Measurements from ENCODE around the gene BRAF.
"Not testable (repeated sequence)": the region's sequence is repeated elsewhere in the genome, so short reads cannot be mapped to it uniquely, and the experiment has no call there.

The BRAF gene

GRCh38 chr7:140917258-140917657, 7.5 kb downstream of the BRAF start:
- DNase-seq: no peak

GRCh38 chr7:140915935-140916555, 8.7 kb downstream of the BRAF start:
- DNase-seq: no peak

GRCh38 chr7:140914083-140914482, 10.6 kb downstream of the BRAF start:
- DNase-seq: no peak

DNA sequence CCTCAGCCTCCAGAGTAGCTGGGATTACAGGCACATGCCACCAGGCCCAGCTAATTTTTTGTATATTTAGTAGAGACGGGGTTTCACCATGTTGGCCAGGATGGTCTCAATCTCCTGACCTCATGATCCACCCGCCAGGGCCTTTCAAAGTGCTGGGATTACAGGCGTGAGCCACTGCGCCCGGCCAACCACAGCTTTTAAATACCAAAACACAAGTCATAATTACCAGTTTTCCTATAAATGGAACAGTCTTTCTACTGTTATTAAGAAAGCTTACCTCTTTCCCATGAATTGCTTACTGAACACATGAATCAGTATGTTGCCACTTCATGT, 11.2 kb downstream of the BRAF start:
- DNase-seq: not testable (repeated sequence)

DNA sequence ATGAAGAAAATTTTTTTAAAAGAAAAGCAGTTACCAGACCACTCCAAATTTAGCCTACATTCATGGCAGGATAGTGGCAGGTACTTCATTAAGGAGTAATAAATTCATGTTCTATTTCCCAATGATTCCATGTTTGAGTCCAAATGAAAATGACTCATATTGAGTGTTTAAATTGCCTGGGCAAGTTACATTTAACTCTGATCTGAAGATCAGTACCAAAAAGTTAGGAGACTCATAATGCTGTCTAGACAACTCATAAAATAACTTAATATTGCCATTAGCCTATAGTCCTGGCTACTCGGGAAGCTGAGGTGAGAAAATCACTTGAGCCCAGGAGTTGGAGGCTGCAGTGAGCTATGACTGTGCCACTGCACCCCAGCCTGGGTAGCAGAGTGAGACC, 13.0 kb downstream of the BRAF start:
- DNase-seq: no peak

DNA sequence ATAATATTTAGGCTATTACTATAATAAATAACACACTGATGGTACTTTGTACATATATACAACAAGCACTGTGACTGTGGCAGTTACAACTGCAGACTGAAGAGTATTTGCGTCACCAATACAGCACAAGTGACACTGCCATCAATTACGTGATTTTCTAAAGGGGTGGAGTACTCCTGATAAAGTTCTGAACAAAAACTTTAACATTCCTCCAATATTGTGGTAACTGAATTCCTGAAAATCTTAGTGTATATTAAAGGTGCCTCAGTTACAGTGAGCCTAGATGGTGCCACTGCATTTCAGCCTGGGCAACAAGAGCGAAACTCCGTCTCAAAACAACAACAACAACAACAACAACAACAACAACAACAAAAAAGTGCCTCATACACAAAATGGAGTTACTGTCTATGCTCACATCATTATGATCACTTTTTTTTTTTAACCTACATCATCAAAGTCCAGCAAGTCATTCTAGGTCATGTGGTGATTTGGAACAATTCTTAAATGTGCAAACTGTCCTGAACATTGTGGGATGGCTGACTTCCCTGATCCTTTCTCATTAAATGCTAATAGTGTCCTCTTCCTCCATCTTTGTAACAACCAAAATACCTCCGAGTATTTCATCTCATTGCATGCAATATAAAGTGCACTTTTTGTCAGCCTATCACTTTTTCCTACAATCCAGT, 15.1 kb downstream of the BRAF start:
- no peak for DNase-seq

DNA sequence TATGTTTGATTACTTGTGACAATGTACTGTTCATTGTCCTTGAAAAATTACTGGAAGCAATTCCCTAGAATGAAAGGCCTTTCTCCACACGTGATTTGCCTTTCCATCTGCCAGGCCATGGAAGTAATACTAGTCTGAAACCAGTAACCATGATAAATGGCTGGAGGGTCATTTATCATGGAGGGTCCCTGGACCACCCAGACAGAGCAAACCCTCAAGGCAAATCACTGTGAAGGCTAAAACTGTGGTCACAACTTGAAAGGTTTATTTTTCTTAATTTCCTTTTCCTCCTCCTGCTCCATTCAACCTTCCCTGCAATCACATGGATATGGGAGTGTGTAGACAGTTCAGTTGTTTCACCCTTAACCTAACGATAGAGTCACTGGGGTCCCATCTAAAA, 16.4 kb downstream of the BRAF start:
- no peak for DNase-seq

DNA sequence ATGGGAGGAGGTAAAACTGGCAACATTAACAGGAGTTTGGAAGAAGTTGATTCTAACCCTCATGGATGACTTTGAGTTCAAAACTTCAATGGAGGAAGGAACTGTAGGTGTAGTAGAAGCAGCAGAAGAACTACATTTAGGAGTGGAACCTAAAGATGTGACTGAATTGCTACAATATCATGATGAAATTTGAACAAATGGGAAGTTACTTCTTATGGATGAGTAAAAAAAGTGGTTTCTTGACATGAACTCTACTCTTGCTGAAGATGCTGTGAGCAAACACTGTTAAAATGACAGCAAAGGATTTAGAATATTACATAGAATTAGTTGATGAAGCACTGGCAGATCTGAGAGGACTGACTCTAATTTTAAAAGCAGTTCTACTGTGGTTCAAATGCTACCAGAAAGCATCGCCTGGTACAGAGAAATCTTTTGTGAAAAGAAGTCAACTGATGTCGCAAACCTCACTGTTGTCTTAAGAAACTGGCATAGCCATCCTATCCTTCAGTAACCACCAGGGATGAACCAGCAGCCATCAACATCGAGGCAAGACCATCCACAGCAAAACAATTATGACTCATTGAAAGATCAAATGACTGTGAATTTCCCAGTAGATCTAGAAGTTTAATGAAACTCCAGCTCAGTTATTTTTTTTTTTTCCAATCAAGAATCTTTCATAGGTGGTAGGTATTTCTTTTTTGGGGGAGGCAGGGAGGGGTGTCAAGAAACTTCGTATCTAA, 20.8 kb downstream of the BRAF start:
- DNase-seq: no peak

DNA sequence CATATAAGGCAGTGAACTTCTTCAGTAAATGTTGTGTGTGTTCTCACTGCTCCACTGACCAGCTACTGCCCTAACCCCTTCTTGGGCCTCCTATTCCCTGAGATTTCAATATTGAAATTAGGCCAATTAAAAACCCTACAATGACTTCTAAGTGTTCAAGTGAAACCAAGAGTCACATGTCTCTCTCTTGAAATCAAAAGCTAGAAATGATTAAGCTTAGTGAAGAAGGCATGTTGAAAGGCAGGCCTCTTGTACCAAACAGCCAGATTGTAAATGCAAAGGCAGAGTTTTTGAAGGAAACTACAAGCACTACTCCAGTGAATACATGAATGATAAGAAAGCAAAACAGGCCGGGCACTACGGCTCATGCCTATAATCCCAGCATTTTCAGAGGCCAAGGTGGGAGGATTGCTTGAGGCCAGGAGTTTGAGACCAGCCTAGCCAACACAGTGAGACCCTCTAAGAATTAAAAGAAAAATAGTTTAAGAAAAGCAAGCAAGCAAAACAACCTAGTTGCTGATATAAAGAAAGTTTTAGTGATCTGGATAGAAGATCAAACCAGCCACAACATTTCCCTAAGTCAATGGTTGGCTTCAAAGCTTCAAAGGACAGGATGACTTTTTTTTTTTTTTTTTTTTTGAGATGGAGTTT, 22.3 kb downstream of the BRAF start:
- no peak for DNase-seq

GRCh38 chr7:140901941-140902302, 22.8 kb downstream of the BRAF start:
- no peak for DNase-seq

DNA sequence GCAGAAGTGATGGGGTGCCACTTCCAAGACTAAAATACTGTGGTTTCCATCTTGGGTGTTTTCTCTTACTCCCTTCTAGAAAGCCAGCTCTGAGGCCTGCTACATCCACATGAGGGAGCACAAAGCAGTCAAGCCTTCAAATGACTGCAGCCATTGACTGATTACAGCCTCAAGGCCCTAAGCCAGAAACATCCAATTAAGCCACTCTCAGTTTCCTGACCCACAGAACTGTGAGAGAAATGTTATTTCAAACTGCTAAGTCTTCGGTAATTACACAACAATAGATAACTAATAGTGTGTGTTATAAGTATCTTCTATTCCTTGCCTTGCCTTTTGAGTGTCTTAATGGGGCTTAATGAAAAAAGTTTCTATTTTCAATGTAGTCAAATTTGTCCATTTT, 24.8 kb downstream of the BRAF start:
- DNase-seq: no peak

DNA sequence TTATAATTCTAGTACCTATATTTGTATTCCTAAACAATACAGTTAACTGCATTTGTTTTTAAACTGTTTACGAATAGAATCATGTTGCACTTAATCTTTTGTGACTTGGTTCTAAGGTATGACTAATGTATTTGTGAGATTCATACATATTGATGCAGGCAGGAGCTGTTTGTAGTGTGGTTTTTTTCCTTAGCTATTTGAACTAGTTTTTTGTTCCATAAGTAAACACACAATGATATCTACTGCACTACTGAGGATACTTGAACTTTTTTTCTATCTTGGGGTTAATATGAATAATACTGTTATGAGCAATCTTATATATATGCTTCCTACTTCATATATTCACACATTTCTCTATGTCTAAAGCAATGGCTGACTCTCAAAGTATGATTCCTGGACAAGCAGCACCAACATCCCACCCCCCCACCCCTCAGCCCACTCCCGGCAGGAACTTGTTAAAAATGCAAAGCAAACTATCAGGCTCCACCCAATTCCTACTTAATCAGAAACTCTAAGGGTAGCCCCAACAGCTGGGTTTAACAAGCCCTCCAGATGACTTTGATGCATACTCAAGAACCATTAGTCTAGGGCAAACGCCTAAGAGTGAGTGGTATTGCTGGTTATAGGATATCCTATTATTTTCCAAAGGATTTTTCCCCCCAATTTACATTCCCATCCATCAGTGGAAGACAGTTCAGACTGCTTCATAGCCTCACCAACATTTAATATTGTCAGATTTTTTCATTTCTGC, 25.8 kb downstream of the BRAF start:
- DNase-seq: no peak

DNA sequence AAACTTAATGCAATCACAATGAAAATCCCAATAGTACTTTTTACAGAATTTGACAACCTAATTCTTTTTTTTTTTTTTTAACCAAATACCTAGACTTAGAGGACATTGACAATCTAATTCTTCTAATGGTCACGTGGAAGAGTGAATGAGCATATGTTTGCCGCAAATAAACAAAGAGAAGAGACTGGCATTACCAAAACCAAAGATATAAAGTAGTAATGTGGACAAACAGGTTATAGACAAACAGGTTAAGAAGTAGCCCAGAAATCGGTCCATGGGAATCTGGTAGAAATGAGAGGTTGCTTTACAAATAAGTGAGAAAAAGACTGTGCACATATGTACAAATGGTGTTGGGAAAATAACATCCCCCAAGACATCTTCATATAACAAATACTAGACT, 27.7 kb downstream of the BRAF start:
- no peak for DNase-seq

DNA sequence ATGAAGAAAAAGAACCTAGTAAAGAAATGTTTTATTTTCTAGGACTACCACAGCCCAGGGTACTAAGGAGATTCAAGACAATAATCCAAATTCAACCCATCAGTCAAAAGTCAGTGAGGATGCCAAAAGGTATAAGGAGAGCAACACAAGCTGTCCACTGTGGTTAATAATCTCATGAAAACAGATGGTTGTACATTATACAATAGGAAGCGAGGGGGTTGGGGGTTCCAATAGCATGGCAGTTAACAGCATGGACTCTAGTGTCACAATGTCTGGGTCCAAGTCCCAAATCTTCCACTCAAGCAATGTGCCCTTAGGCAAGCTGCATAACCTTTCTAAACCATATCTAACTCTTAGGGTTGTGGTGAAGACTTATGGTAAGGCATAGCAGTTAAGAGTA, 35.1 kb downstream of the BRAF start:
- no peak for DNase-seq

GRCh38 chr7:140889150-140889549, 35.6 kb downstream of the BRAF start:
- no peak for DNase-seq

DNA sequence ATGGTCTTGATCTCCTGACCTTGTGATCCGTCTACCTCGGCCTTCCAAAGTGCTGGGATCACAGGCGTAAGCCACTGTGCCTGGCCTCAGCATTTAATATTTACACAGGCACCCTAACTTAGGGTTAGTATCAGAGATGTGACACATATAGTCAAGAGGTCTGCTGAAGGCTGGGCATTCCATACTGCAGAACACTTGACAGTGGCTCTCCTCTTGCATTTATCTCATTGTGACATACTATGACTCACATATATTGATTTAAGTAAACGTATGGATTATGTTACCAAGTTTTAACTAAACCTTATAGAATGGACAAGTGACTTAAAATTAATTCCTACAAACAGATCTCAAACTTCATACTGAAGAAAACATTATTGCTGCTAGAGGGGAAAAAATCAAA, 36.6 kb downstream of the BRAF start:
- DNase-seq: no peak

GRCh38 chr7:140885735-140886334, 38.9 kb downstream of the BRAF start:
- no peak for DNase-seq

DNA sequence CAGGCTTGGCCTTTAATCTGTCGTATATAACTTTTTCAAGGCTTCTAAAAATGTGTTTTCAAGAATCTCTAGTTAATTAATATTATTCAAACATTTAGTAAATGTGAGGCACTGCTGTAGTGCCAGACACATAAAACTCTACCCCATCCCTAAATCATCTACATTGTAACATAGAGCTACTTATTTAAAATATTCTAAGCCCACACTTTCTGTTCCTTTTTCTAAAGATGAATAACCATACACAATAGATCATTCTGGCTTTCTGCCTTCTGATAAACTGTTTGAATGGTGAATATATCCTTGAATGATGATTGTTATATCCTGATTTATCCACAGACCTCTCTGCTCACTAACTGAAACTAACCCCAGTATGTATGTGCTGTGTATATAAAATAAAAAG, 41.4 kb downstream of the BRAF start:
- no peak for DNase-seq

- not testable (repeated sequence) for DNase-seq
Measured at GRCh38 chr7:140882834-140883233, 41.9 kb downstream of the BRAF start.

DNA sequence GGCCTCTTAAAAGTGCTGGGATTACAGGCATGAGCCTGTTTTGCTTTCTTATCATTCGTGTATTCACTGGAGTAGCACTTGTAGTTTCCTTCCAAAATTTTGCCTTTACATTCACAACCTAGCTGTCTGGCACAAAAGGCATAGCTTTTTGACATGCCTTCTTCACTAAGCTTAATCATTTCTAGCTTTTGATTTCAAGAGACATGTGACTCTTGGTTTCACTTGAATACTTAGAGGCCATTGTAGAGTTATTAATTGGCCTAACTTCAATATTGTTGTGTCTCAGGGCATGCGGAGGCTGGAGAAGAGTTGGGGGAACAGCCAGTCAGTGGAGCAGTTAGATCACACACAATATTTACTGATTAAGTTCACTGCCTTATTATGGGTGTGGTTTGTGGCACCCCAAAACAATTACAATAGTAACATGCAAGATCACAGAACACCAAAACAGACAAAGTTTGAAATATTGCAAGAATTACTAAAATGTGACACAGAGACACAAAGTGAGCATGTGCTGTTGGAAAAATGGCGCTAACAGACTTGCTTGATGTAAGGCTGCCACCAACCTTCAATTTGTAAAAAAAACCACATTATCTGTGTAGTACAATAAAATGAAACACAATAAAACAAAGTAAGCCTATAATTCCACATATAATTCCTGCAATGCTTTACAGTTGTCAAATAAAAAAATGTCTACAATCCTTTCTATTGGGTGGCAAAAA, 43.1 kb downstream of the BRAF start:
- DNase-seq: no peak

DNA sequence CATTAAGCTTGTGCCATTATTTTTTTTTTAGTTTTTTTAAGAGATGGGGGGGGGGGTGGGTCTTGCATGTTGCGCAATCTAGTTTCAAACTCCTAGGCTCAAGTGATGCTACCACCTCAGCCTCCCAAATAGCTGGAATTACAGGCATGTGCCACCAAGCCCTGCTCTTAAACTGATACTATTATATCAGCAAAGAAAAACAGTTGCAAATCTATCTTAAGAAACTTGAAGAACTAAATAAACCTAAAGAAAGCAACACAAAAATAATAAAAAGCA, 47.5 kb downstream of the BRAF start:
- no peak for DNase-seq

DNA sequence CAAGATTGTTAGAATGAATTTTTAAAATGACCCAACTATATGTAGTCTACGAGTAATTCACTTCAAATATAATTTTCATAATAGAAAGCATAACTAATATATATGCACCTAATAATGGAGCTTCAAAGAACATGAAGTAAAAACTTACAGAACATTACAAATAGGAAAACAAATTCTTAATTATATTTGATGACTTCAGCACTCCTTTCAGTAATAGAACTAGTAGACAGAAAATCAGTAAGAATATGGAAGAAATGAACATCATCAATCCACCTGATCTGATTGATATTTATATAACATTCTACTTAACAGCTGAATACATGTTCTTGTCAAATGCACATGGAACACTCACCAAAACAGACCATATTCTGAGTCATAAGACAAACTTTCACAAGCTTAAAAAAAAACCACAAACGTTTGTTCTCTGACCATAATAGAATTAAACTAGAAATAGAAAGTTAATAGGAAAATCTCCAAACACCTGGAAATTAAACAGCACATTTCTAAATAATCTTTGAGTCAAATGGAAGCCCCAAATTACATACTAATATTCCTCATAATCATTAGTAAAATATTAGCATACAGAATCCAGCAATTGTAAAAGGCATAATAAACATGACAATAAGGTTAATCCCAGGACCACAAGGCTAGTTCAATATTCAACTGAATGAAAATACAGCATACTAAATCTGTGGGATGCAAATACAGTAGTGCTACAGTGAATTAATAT, 48.0 kb downstream of the BRAF start:
- DNase-seq: peak; percentile 52 to 62

Measured in Kasumi-1 (cell line).